Measurements from ENCODE around the gene INTS11. TPM values are rescaled to one million over a fixed set of nuclear protein-coding genes. Genes with fewer than 3 reads are reported as not detected.

Gene INTS11
- total and polyA plus RNA-seq, 4 donors, result 39.8 to 206 (median 114) TPM

- 18% methylated on average over 55 of the region's 57 CpGs for WGBS (ENCODE audit: insufficient coverage)
- peak overlapping the region; percentile 40 for H3K4me3 ChIP-seq (ENCODE audit: low read depth, low read length)
- H3K27ac ChIP-seq (ENCODE audit: low read depth, low read length), result no peak overlapping the region
- H3K9me3 ChIP-seq (ENCODE audit: control insufficient read depth, insufficient read depth, low read length), result no peaks in the 10 kb centered on the region
- H3K4me1 ChIP-seq (ENCODE audit: control insufficient read depth, insufficient read depth, low read length), result peaks cover 43% of the 10 kb centered on the region
- DNase-seq (ENCODE audit: low read depth in 4 of 6, low spot score in 6 of 6), result no peak
- H3K27me3 ChIP-seq (ENCODE audit: control insufficient read depth, insufficient read depth, low read length), result no peaks in the 10 kb centered on the region
- H3K36me3 ChIP-seq (ENCODE audit: control insufficient read depth, insufficient read depth, low read length), result peaks cover 71% of the 10 kb centered on the region
These were observed 15.0 kb downstream of the INTS11 start for GRCh38 chr1:1309251-1310108.

- WGBS (ENCODE audit: insufficient coverage), result 0% methylated on average over 66 of the region's 66 CpGs
- H3K4me1 ChIP-seq (ENCODE audit: control insufficient read depth, insufficient read depth, low read length), result peaks cover 50% of the 10 kb centered on the region
- H3K27ac ChIP-seq (ENCODE audit: low read depth, low read length), result peak overlapping the region; percentile 57
- peak in 1 of 6 donors; percentile 29 for DNase-seq (ENCODE audit: low read depth in 4 of 6, low spot score in 6 of 6)
- no peaks in the 10 kb centered on the region for H3K9me3 ChIP-seq (ENCODE audit: control insufficient read depth, insufficient read depth, low read length)
- no peaks in the 10 kb centered on the region for H3K27me3 ChIP-seq (ENCODE audit: control insufficient read depth, insufficient read depth, low read length)
- peak overlapping the region; percentile 50 for H3K4me3 ChIP-seq (ENCODE audit: low read depth, low read length)
- H3K36me3 ChIP-seq (ENCODE audit: control insufficient read depth, insufficient read depth, low read length), result peaks cover 70% of the 10 kb centered on the region
These were observed 15.7 kb downstream of the INTS11 start for GRCh38 chr1:1308756-1309250.

GRCh38 chr1:1307923-1308755 is 16.3 kb downstream of the INTS11 start, which contains the start of the genes ACAP3 and PUSL1:
Gene ACAP3, minus strand, starts transcription at chr1:1307930. Its CDS starts 115 bp downstream, at chr1:1307815.
Gene PUSL1, plus strand, starts transcription at chr1:1308597. Its CDS starts 47 bp downstream, at chr1:1308644.
- DNase-seq (ENCODE audit: low read depth in 4 of 6, low spot score in 6 of 6), result peak; percentile 75 to 98 (median 86)
- peak within 1 kb of the TSS; percentile 84 for H3K27ac ChIP-seq (ENCODE audit: low read depth, low read length)
- peaks cover 70% of the 10 kb centered on the region for H3K36me3 ChIP-seq (ENCODE audit: control insufficient read depth, insufficient read depth, low read length)
- H3K4me3 ChIP-seq (ENCODE audit: low read depth, low read length), result peak within 1 kb of the TSS; percentile 72
- no peaks in the 10 kb centered on the region for H3K27me3 ChIP-seq (ENCODE audit: control insufficient read depth, insufficient read depth, low read length)
- no peaks in the 10 kb centered on the region for H3K9me3 ChIP-seq (ENCODE audit: control insufficient read depth, insufficient read depth, low read length)
- H3K4me1 ChIP-seq (ENCODE audit: control insufficient read depth, insufficient read depth, low read length), result peaks cover 57% of the 10 kb centered on the region
- under 1% methylated on average over 119 of the region's 131 CpGs for WGBS (ENCODE audit: insufficient coverage)

- no peaks in the 10 kb centered on the region for H3K9me3 ChIP-seq (ENCODE audit: control insufficient read depth, insufficient read depth, low read length)
- no peaks in the 10 kb centered on the region for H3K27me3 ChIP-seq (ENCODE audit: control insufficient read depth, insufficient read depth, low read length)
- WGBS (ENCODE audit: insufficient coverage), result under 1% methylated on average over 83 of the region's 83 CpGs
- peaks cover 63% of the 10 kb centered on the region for H3K4me1 ChIP-seq (ENCODE audit: control insufficient read depth, insufficient read depth, low read length)
- H3K27ac ChIP-seq (ENCODE audit: low read depth, low read length), result peak overlapping the region; percentile 67
- peaks cover 70% of the 10 kb centered on the region for H3K36me3 ChIP-seq (ENCODE audit: control insufficient read depth, insufficient read depth, low read length)
- H3K4me3 ChIP-seq (ENCODE audit: low read depth, low read length), result peak overlapping the region; percentile 72
- DNase-seq (ENCODE audit: low read depth in 4 of 6, low spot score in 6 of 6), result no peak
These were observed 17.1 kb downstream of the INTS11 start for GRCh38 chr1:1307261-1307922.

- Histone ChIP-seq H3K4me1 (ENCODE audit: control insufficient read depth, insufficient read depth, low read length) (peaks cover 69% of the 10 kb centered on the region), H3K9me3 (ENCODE audit: control insufficient read depth, insufficient read depth, low read length) (no peaks in the 10 kb centered on the region), H3K4me3 (ENCODE audit: low read depth, low read length) (peak overlapping the region; percentile 72), H3K36me3 (ENCODE audit: control insufficient read depth, insufficient read depth, low read length) (peaks cover 70% of the 10 kb centered on the region), H3K27ac (ENCODE audit: low read depth, low read length) (peak overlapping the region; percentile 91), H3K27me3 (ENCODE audit: control insufficient read depth, insufficient read depth, low read length) (no peaks in the 10 kb centered on the region)
- DNase-seq (ENCODE audit: low read depth in 4 of 6, low spot score in 6 of 6), result peak in 2 of 6 donors; percentile 28 to 37
- WGBS (ENCODE audit: insufficient coverage), result 21% methylated on average over 27 of the region's 27 CpGs
These were observed 17.7 kb downstream of the INTS11 start for GRCh38 chr1:1306661-1307260.

GRCh38 chr1:1306070-1306660 is 18.3 kb downstream of the INTS11 start:
- H3K4me1 ChIP-seq (ENCODE audit: control insufficient read depth, insufficient read depth, low read length), result peaks cover 71% of the 10 kb centered on the region
- peaks cover 70% of the 10 kb centered on the region for H3K36me3 ChIP-seq (ENCODE audit: control insufficient read depth, insufficient read depth, low read length)

GRCh38 chr1:1305300-1306069 is 19.0 kb downstream of the INTS11 start:
- peaks cover 73% of the 10 kb centered on the region for H3K4me1 ChIP-seq (ENCODE audit: control insufficient read depth, insufficient read depth, low read length)

More at GRCh38 chr1:1306070-1306660, 18.3 kb downstream of the INTS11 start:
- peak in 1 of 6 donors; percentile 29 for DNase-seq (ENCODE audit: low read depth in 4 of 6, low spot score in 6 of 6)
- Histone ChIP-seq H3K4me3 (ENCODE audit: low read depth, low read length) (peak overlapping the region; percentile 72), H3K9me3 (ENCODE audit: control insufficient read depth, insufficient read depth, low read length) (no peaks in the 10 kb centered on the region), H3K27ac (ENCODE audit: low read depth, low read length) (peak overlapping the region; percentile 91), H3K27me3 (ENCODE audit: control insufficient read depth, insufficient read depth, low read length) (no peaks in the 10 kb centered on the region)
- 28% methylated on average over 6 of the region's 11 CpGs for WGBS (ENCODE audit: insufficient coverage)

More at GRCh38 chr1:1305300-1306069, 19.0 kb downstream of the INTS11 start:
- H3K36me3 ChIP-seq (ENCODE audit: control insufficient read depth, insufficient read depth, low read length), result peaks cover 70% of the 10 kb centered on the region
- H3K4me3 ChIP-seq (ENCODE audit: low read depth, low read length), result peak overlapping the region; percentile 72
- no peaks in the 10 kb centered on the region for H3K27me3 ChIP-seq (ENCODE audit: control insufficient read depth, insufficient read depth, low read length)
- peak in 1 of 6 donors; percentile 64 for DNase-seq (ENCODE audit: low read depth in 4 of 6, low spot score in 6 of 6)
- WGBS (ENCODE audit: insufficient coverage), result 33% methylated on average over 25 of the region's 25 CpGs
- peak overlapping the region; percentile 91 for H3K27ac ChIP-seq (ENCODE audit: low read depth, low read length)
- no peaks in the 10 kb centered on the region for H3K9me3 ChIP-seq (ENCODE audit: control insufficient read depth, insufficient read depth, low read length)

Measured in spinal cord (tissue), 10 donors.